ENCODE measurements around the gene RASSF3. TPM values are rescaled to one million over a fixed set of nuclear protein-coding genes. Genes with fewer than 3 reads are reported as not detected.

Gene RASSF3
- total and polyA plus RNA-seq, 2 donors from 2014 or later, result 8.2 to 35.6 TPM

GRCh38 chr12:64656429-64656828, 46.1 kb downstream of the RASSF3 start:
- H3K4me1 ChIP-seq (ENCODE audit: control insufficient read depth in 2 of 3, insufficient read depth in 2 of 3, low read depth in 1 of 3, low read length in 3 of 3), result no peaks in the 10 kb centered on the region
- no peak for TF ChIP-seq CTCF (IDR thresholded peaks at IDR 0.05; ENCODE audit: borderline replicate concordance, extremely low read depth, insufficient read depth)
- FAIRE-seq, result no peak
- H3K9ac ChIP-seq (ENCODE audit: low read length in 3 of 3), result no peak overlapping the region
- no peak overlapping the region for H3K27ac ChIP-seq (ENCODE audit: low read depth in 2 of 2, low read length in 2 of 2)
- no peaks in the 10 kb centered on the region for H3K9me3 ChIP-seq (ENCODE audit: control insufficient read depth in 2 of 3, insufficient read depth in 1 of 3, low read length in 3 of 3)
- H3K4me3 ChIP-seq (ENCODE audit: low read length in 3 of 3), result no peak overlapping the region
- H3K36me3 ChIP-seq (ENCODE audit: control insufficient read depth in 2 of 3, insufficient read depth in 3 of 3, low read length in 3 of 3), result no peaks in the 10 kb centered on the region
- no peak for DNase-seq
- intact Hi-C loops (cut with DNase I), result no loop called here
- H3K27me3 ChIP-seq (ENCODE audit: control insufficient read depth, insufficient read depth, low read length), result no peaks in the 10 kb centered on the region

DNA sequence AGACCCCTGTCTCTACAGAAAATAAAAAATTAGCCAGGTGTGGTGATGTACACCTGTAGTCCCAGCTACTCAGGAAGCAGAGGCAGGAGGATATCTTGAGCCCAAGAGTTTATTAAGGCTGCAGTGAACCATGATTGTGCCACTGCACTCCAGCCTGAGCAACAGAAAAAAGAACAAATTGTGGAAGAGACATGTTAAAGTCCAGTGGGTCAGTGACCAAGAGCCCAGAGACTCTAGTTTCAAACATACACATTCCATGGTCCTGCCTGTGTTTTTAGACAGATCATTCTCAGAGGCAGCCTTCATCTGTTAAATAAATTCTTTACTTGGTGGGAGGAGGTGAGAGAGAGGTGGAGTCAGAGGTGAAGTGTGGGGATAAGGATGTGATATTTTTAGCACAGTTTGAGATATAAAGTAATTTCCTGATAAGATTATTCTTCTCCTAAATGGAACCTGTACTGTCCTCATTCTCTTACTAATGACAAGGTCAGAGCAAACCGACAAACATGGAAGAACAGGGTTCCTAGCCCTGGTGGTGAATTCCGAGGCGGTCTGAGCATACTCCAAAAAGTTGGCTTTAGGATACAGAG, 48.7 kb downstream of the RASSF3 start:
- Histone ChIP-seq H3K36me3 (ENCODE audit: control insufficient read depth in 2 of 3, insufficient read depth in 3 of 3, low read length in 3 of 3) (no peaks in the 10 kb centered on the region), H3K4me1 (ENCODE audit: control insufficient read depth in 2 of 3, insufficient read depth in 2 of 3, low read depth in 1 of 3, low read length in 3 of 3) (no peaks in the 10 kb centered on the region), H3K27me3 (ENCODE audit: control insufficient read depth, insufficient read depth, low read length) (no peaks in the 10 kb centered on the region), H3K9ac (ENCODE audit: low read length in 3 of 3) (no peak overlapping the region), H3K4me3 (ENCODE audit: low read length in 3 of 3) (no peak overlapping the region), H3K27ac (ENCODE audit: low read depth in 2 of 2, low read length in 2 of 2) (no peak overlapping the region), H3K9me3 (ENCODE audit: control insufficient read depth in 2 of 3, insufficient read depth in 1 of 3, low read length in 3 of 3) (no peaks in the 10 kb centered on the region)
- DNase-seq (no peak), FAIRE-seq (no peak)
- no peak for TF ChIP-seq CTCF (IDR thresholded peaks at IDR 0.05; ENCODE audit: borderline replicate concordance, extremely low read depth, insufficient read depth)
- intact Hi-C loops (cut with DNase I), result no loop called here

GRCh38 chr12:64660237-64661018, 50.1 kb downstream of the RASSF3 start:
- Histone ChIP-seq H3K9ac (ENCODE audit: low read length in 3 of 3) (no peak overlapping the region), H3K4me1 (ENCODE audit: control insufficient read depth in 2 of 3, insufficient read depth in 2 of 3, low read depth in 1 of 3, low read length in 3 of 3) (peaks cover 0 to 1% (median under 1%) of the 10 kb centered on the region in 3 donors)

More at GRCh38 chr12:64660237-64661018, 50.1 kb downstream of the RASSF3 start:
- no peaks in the 10 kb centered on the region for H3K27me3 ChIP-seq (ENCODE audit: control insufficient read depth, insufficient read depth, low read length)
- DNase-seq, result no peak
- no peaks in the 10 kb centered on the region for H3K9me3 ChIP-seq (ENCODE audit: control insufficient read depth in 2 of 3, insufficient read depth in 1 of 3, low read length in 3 of 3)
- intact Hi-C loops (cut with DNase I), result no loop called here
- no peak for TF ChIP-seq CTCF (IDR thresholded peaks at IDR 0.05; ENCODE audit: borderline replicate concordance, extremely low read depth, insufficient read depth)
- no peaks in the 10 kb centered on the region for H3K36me3 ChIP-seq (ENCODE audit: control insufficient read depth in 2 of 3, insufficient read depth in 3 of 3, low read length in 3 of 3)
- FAIRE-seq, result no peak
- no peak overlapping the region for H3K27ac ChIP-seq (ENCODE audit: low read depth in 2 of 2, low read length in 2 of 2)
- H3K4me3 ChIP-seq (ENCODE audit: low read length in 3 of 3), result no peak overlapping the region
